IMR-90 (cell line): ENCODE results near the gene CKLF.

Source experiments
- CTCF ChIP-seq: conservative IDR thresholded peaks from 2 replicates; pipeline ENCODE4 v1.5.1; 2012; ENCODE audit warnings: mild to moderate bottlenecking, low read depth, low read length, improper control_type of control experiment
- POLR2A ChIP-seq: IDR thresholded peaks from 2 replicates; pipeline ENCODE4 v1.6.1; 2012; ENCODE audit warnings: mild to moderate bottlenecking, low read depth, low read length
- RFX5 ChIP-seq: IDR thresholded peaks from 2 replicates; pipeline ENCODE4 v1.8.0; 2012; ENCODE audit warnings: low read depth, mild to moderate bottlenecking, low read length, moderate library complexity
- SMC3 ChIP-seq: fragments of 150-350 bp; IDR thresholded peaks from 2 replicates; pipeline ENCODE4 v1.6.1; 2016; ENCODE audit warnings: low read depth, mild to moderate bottlenecking, antibody characterized with exemption, low read length, moderate library complexity

GRCh38 chr16:66529475-66529874, 22.9 kb upstream of the CKLF start:
- TF ChIP-seq CTCF (no peak), POLR2A (no peak), RFX5 (no peak), SMC3 (no peak)
